ENCODE data around the gene TRABD2B. TPM values are rescaled to one million over a fixed set of nuclear protein-coding genes. Genes with fewer than 3 reads are reported as not detected.

Gene TRABD2B
- polyA plus RNA-seq, 4 donors, result under 0.01 to 2.6 (median 2.2) TPM; not detected in 1

DNA sequence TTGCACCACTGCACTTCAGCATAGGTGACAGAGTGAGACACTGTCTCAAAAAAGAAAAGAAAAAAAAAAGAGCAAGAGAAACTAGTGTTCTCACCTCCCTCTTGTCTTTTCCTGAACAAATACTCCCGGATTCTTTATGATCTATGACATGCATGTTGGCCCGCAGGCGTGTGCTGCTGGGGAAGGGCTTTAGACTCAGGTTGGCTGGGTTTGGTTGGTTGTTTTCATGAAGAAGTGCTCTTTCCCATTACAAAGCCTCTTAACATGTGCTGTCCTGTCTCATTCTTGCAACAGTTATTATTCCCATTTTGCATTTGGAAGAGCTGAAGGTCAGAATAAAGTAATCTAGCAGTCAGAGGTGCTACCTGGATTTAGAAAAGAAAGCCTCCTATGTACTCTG, 79.5 kb downstream of the TRABD2B start:
- no peaks in the 10 kb centered on the region for H3K27me3 ChIP-seq (ENCODE audit: control insufficient read depth in 3 of 3, insufficient read depth in 3 of 3, low read length in 3 of 3)
- H3K4me1 ChIP-seq (ENCODE audit: control insufficient read depth in 3 of 3, insufficient read depth in 2 of 3, low read depth in 1 of 3, low read length in 2 of 3), result peaks cover 3 to 54% (median 5%) of the 10 kb centered on the region in 3 donors
- 87 to 98% (median 96%) methylated on average over 3 of the region's 3 CpGs for WGBS, 3 donors
- H3K36me3 ChIP-seq (ENCODE audit: control insufficient read depth in 3 of 3, insufficient read depth in 2 of 3, low read depth in 1 of 3, low read length in 3 of 3), result no peaks in the 10 kb centered on the region
- no peak for FAIRE-seq
- no peak overlapping the region for H3K4me3 ChIP-seq (ENCODE audit: low read depth in 1 of 3, low read length in 3 of 3)
- H3K9me3 ChIP-seq (ENCODE audit: control insufficient read depth in 2 of 2, insufficient read depth in 1 of 2, low read depth in 1 of 2, low read length in 1 of 2), result no peaks in the 10 kb centered on the region
- no peak for DNase-seq
- peak overlapping the region in 1 of 3 donors; percentile 85 for H3K27ac ChIP-seq (ENCODE audit: low read depth in 1 of 3, low read length in 2 of 3)

DNA sequence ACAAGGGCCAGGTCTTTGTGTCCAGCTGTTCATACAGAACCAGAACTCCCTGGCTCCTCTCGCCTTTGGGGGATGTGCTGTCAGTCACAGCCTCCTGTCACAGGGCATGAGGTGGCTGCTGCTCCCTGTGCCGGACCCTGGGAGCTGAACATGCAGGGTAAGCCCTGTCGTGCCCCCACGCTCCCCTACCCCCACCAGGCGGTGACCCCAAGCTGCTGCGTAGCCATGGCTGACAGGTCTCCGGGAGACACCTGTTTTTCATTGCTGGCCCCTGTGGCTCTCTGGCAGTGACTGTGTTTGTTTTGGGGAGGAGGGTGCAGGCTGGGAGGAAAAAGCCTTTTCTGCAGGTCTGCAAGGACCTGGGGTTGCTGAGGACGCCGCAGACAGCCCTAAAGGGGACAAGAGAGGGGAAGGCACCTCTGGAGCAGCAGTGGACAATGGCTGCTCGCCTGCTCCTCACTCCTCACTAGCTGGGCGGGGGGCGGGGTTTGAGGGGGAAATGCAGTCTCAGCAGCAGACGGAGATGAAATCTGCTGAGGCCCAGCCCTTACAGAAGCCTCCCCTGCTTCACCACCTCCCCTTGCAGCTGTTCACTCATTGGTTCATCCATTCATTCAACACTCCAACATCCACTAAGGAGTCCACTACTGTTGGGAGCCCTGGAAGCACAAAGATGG, 81.4 kb downstream of the TRABD2B start:
- Histone ChIP-seq H3K4me3 (ENCODE audit: low read depth in 1 of 3, low read length in 3 of 3) (no peak overlapping the region), H3K4me1 (ENCODE audit: control insufficient read depth in 3 of 3, insufficient read depth in 2 of 3, low read depth in 1 of 3, low read length in 2 of 3) (peaks cover 3 to 56% (median 5%) of the 10 kb centered on the region in 3 donors), H3K9me3 (ENCODE audit: control insufficient read depth in 2 of 2, insufficient read depth in 1 of 2, low read depth in 1 of 2, low read length in 1 of 2) (no peaks in the 10 kb centered on the region), H3K27ac (ENCODE audit: low read depth in 1 of 3, low read length in 2 of 3) (no peak overlapping the region), H3K36me3 (ENCODE audit: control insufficient read depth in 3 of 3, insufficient read depth in 2 of 3, low read depth in 1 of 3, low read length in 3 of 3) (no peaks in the 10 kb centered on the region), H3K27me3 (ENCODE audit: control insufficient read depth in 3 of 3, insufficient read depth in 3 of 3, low read length in 3 of 3) (no peaks in the 10 kb centered on the region)
- DNase-seq, result no peak
- WGBS, 3 donors, result 75 to 88% (median 82%) methylated on average over 13 of the region's 13 CpGs
- FAIRE-seq, result no peak

GRCh38 chr1:47914952-47915676, 82.1 kb downstream of the TRABD2B start:
- FAIRE-seq (no peak), DNase-seq (no peak)
- no peaks in the 10 kb centered on the region for H3K9me3 ChIP-seq (ENCODE audit: control insufficient read depth in 2 of 2, insufficient read depth in 1 of 2, low read depth in 1 of 2, low read length in 1 of 2)
- H3K27me3 ChIP-seq (ENCODE audit: control insufficient read depth in 3 of 3, insufficient read depth in 3 of 3, low read length in 3 of 3), result no peaks in the 10 kb centered on the region
- 84 to 87% (median 87%) methylated on average over 8 of the region's 8 CpGs for WGBS, 3 donors
- no peak overlapping the region for H3K27ac ChIP-seq (ENCODE audit: low read depth in 1 of 3, low read length in 2 of 3)
- H3K4me3 ChIP-seq (ENCODE audit: low read depth in 1 of 3, low read length in 3 of 3), result no peak overlapping the region
- H3K4me1 ChIP-seq (ENCODE audit: control insufficient read depth in 3 of 3, insufficient read depth in 2 of 3, low read depth in 1 of 3, low read length in 2 of 3), result peaks cover 3 to 51% (median 5%) of the 10 kb centered on the region in 3 donors
- no peaks in the 10 kb centered on the region for H3K36me3 ChIP-seq (ENCODE audit: control insufficient read depth in 3 of 3, insufficient read depth in 2 of 3, low read depth in 1 of 3, low read length in 3 of 3)

- no peak overlapping the region for H3K4me3 ChIP-seq (ENCODE audit: low read depth in 1 of 3, low read length in 3 of 3)
- H3K27me3 ChIP-seq (ENCODE audit: control insufficient read depth in 3 of 3, insufficient read depth in 3 of 3, low read length in 3 of 3), result no peaks in the 10 kb centered on the region
- DNase-seq (no peak), FAIRE-seq (no peak)
- H3K4me1 ChIP-seq (ENCODE audit: control insufficient read depth in 3 of 3, insufficient read depth in 2 of 3, low read depth in 1 of 3, low read length in 2 of 3), result peaks cover 2 to 45% (median 3%) of the 10 kb centered on the region in 3 donors
- no peaks in the 10 kb centered on the region for H3K36me3 ChIP-seq (ENCODE audit: control insufficient read depth in 3 of 3, insufficient read depth in 2 of 3, low read depth in 1 of 3, low read length in 3 of 3)
- H3K27ac ChIP-seq (ENCODE audit: low read depth in 1 of 3, low read length in 2 of 3), result no peak overlapping the region
- WGBS, 3 donors, result 89 to 93% (median 91%) methylated on average over 13 of the region's 13 CpGs
- no peaks in the 10 kb centered on the region for H3K9me3 ChIP-seq (ENCODE audit: control insufficient read depth in 2 of 2, insufficient read depth in 1 of 2, low read depth in 1 of 2, low read length in 1 of 2)
Measured at GRCh38 chr1:47914218-47914938, 82.8 kb downstream of the TRABD2B start.

- Histone ChIP-seq H3K4me3 (ENCODE audit: low read depth in 1 of 3, low read length in 3 of 3) (no peak overlapping the region), H3K27ac (ENCODE audit: low read depth in 1 of 3, low read length in 2 of 3) (peak overlapping the region in 1 of 3 donors; percentile 15), H3K27me3 (ENCODE audit: control insufficient read depth in 3 of 3, insufficient read depth in 3 of 3, low read length in 3 of 3) (no peaks in the 10 kb centered on the region), H3K9me3 (ENCODE audit: control insufficient read depth in 2 of 2, insufficient read depth in 1 of 2, low read depth in 1 of 2, low read length in 1 of 2) (no peaks in the 10 kb centered on the region), H3K4me1 (ENCODE audit: control insufficient read depth in 3 of 3, insufficient read depth in 2 of 3, low read depth in 1 of 3, low read length in 2 of 3) (peaks cover 0 to 35% (median 3%) of the 10 kb centered on the region in 3 donors), H3K36me3 (ENCODE audit: control insufficient read depth in 3 of 3, insufficient read depth in 2 of 3, low read depth in 1 of 3, low read length in 3 of 3) (no peaks in the 10 kb centered on the region)
- WGBS, 3 donors, result 56 to 78% (median 65%) methylated on average over 10 of the region's 10 CpGs
- FAIRE-seq (no peak), DNase-seq (peak; percentile 61 to 62)
Measured at GRCh38 chr1:47913225-47913823, 83.9 kb downstream of the TRABD2B start.

DNA sequence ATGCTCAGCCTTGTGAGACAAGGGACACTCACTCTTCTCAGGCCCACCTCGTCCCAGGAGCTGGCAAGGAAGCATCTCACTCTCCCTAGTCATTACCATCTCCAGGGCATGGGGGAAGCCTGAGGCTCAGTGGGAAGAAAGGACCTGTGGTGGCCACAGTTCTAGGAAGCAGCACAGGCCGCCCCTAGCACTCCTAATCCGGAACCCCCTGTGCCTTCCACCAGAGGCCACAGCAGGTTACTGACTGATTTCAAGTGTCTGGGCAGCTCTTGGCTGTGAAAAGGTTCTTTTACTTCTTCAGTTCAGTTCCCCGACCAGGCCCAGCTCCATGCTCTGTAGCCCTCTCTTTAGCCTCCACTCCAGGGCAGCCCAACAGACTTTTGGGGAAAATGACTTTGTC, 84.4 kb downstream of the TRABD2B start:
- no peak for DNase-seq
- H3K9me3 ChIP-seq (ENCODE audit: control insufficient read depth in 2 of 2, insufficient read depth in 1 of 2, low read depth in 1 of 2, low read length in 1 of 2), result no peaks in the 10 kb centered on the region
- H3K4me1 ChIP-seq (ENCODE audit: control insufficient read depth in 3 of 3, insufficient read depth in 2 of 3, low read depth in 1 of 3, low read length in 2 of 3), result peaks cover 0 to 29% (median 3%) of the 10 kb centered on the region in 3 donors
- H3K4me3 ChIP-seq (ENCODE audit: low read depth in 1 of 3, low read length in 3 of 3), result no peak overlapping the region
- 41 to 47% (median 46%) methylated on average over 3 to 4 of the region's 4 CpGs for WGBS, 3 donors
- H3K36me3 ChIP-seq (ENCODE audit: control insufficient read depth in 3 of 3, insufficient read depth in 2 of 3, low read depth in 1 of 3, low read length in 3 of 3), result no peaks in the 10 kb centered on the region
- no peaks in the 10 kb centered on the region for H3K27me3 ChIP-seq (ENCODE audit: control insufficient read depth in 3 of 3, insufficient read depth in 3 of 3, low read length in 3 of 3)
- H3K27ac ChIP-seq (ENCODE audit: low read depth in 1 of 3, low read length in 2 of 3), result no peak overlapping the region
- no peak for FAIRE-seq

- DNase-seq, result no peak
- no peaks in the 10 kb centered on the region for H3K36me3 ChIP-seq (ENCODE audit: control insufficient read depth in 3 of 3, insufficient read depth in 2 of 3, low read depth in 1 of 3, low read length in 3 of 3)
- 77 to 82% (median 82%) methylated on average over 4 of the region's 4 CpGs for WGBS, 3 donors
- FAIRE-seq, result no peak
- H3K27me3 ChIP-seq (ENCODE audit: control insufficient read depth in 3 of 3, insufficient read depth in 3 of 3, low read length in 3 of 3), result no peaks in the 10 kb centered on the region
- no peak overlapping the region for H3K4me3 ChIP-seq (ENCODE audit: low read depth in 1 of 3, low read length in 3 of 3)
- no peaks in the 10 kb centered on the region for H3K9me3 ChIP-seq (ENCODE audit: control insufficient read depth in 2 of 2, insufficient read depth in 1 of 2, low read depth in 1 of 2, low read length in 1 of 2)
- H3K4me1 ChIP-seq (ENCODE audit: control insufficient read depth in 3 of 3, insufficient read depth in 2 of 3, low read depth in 1 of 3, low read length in 2 of 3), result peaks cover 0 to 25% (median 3%) of the 10 kb centered on the region in 3 donors
- no peak overlapping the region for H3K27ac ChIP-seq (ENCODE audit: low read depth in 1 of 3, low read length in 2 of 3)
Measured at GRCh38 chr1:47911892-47912291, 85.3 kb downstream of the TRABD2B start.

- no peaks in the 10 kb centered on the region for H3K9me3 ChIP-seq (ENCODE audit: control insufficient read depth in 2 of 2, insufficient read depth in 1 of 2, low read depth in 1 of 2, low read length in 1 of 2)
- no peak overlapping the region for H3K27ac ChIP-seq (ENCODE audit: low read depth in 1 of 3, low read length in 2 of 3)
- H3K4me3 ChIP-seq (ENCODE audit: low read depth in 1 of 3, low read length in 3 of 3), result no peak overlapping the region
- H3K36me3 ChIP-seq (ENCODE audit: control insufficient read depth in 3 of 3, insufficient read depth in 2 of 3, low read depth in 1 of 3, low read length in 3 of 3), result no peaks in the 10 kb centered on the region
- 91 to 95% (median 94%) methylated on average over 9 of the region's 9 CpGs for WGBS, 3 donors
- no peaks in the 10 kb centered on the region for H3K27me3 ChIP-seq (ENCODE audit: control insufficient read depth in 3 of 3, insufficient read depth in 3 of 3, low read length in 3 of 3)
- FAIRE-seq, result no peak
- no peak for DNase-seq
- H3K4me1 ChIP-seq (ENCODE audit: control insufficient read depth in 3 of 3, insufficient read depth in 2 of 3, low read depth in 1 of 3, low read length in 2 of 3), result peaks cover 0 to 25% (median 3%) of the 10 kb centered on the region in 3 donors
Measured at GRCh38 chr1:47911424-47911823, 85.8 kb downstream of the TRABD2B start.

Data from small intestine (tissue), 7 donors.